ENCODE measurements around the gene SLC17A2. TPM values are rescaled to one million over a fixed set of nuclear protein-coding genes. Genes with fewer than 3 reads are reported as not detected.

Gene SLC17A2
- total and polyA plus RNA-seq, 2 of the 13 experiments (the other 11 are each of a cell fraction or from before 2014, with no cell fraction given) = 11.2 to 32.4 TPM

GRCh38 chr6:25928562-25929324 lies 1.7 kb downstream of the SLC17A2 start (continued):
- TF ChIP-seq THAP11 (CRISPR knock-in tag; IDR thresholded peaks at IDR 0.05) (peak; percentile 75), PITX1 (CRISPR knock-in tag; IDR thresholded peaks at IDR 0.05) (peak; percentile 77; the same call in 1 of the 2 replicates), KLF6 (CRISPR knock-in tag; IDR thresholded peaks at IDR 0.05) (peak; percentile 89; the same call in 1 of the 2 replicates), ZNF362 (CRISPR knock-in tag; IDR thresholded peaks at IDR 0.05; ENCODE audit: borderline replicate concordance) (peak; percentile 58; the same call in 1 of the 2 replicates), KDM4B (CRISPR knock-in tag; IDR thresholded peaks at IDR 0.05) (0 out of 2 replicates have a peak, but pooled peaks have one; percentile 65), PATZ1 (CRISPR knock-in tag; IDR thresholded peaks at IDR 0.05) (peak; percentile 70; the same call in 1 of the 2 replicates), FOXA3 (CRISPR knock-in tag; IDR thresholded peaks at IDR 0.05) (peak; percentile 99), ZSCAN9 (CRISPR knock-in tag; IDR thresholded peaks at IDR 0.05; ENCODE audit: borderline replicate concordance) (peak; percentile 90), KDM6A (CRISPR knock-in tag; IDR thresholded peaks at IDR 0.05; ENCODE audit: low read depth) (peak; percentile 94), ZFP37 (CRISPR knock-in tag; IDR thresholded peaks at IDR 0.05; ENCODE audit: borderline replicate concordance) (0 out of 2 replicates have a peak, but pooled peaks have one; percentile 8), ATF7-NPFF (CRISPR knock-in tag; IDR thresholded peaks at IDR 0.05; ENCODE audit: low read depth) (no peak), ZBTB7B (CRISPR knock-in tag; IDR thresholded peaks at IDR 0.05) (peak; percentile 67; the same call in 1 of the 2 replicates), ZNF432 (CRISPR knock-in tag; IDR thresholded peaks at IDR 0.05; ENCODE audit: borderline replicate concordance) (no peak), EP300 (IDR thresholded peaks at IDR 0.05; ENCODE audit: low read depth in 2 of 2, low read length in 2 of 2) (peak; percentile 81 to 98), EP300 (CRISPR knock-in tag; IDR thresholded peaks at IDR 0.05; ENCODE audit: borderline replicate concordance) (peak; percentile 83), PAXIP1 (CRISPR knock-in tag; conservative IDR thresholded peaks at IDR 0.05) (peak; percentile 98)
- TF ChIP-seq, protein P1, sequence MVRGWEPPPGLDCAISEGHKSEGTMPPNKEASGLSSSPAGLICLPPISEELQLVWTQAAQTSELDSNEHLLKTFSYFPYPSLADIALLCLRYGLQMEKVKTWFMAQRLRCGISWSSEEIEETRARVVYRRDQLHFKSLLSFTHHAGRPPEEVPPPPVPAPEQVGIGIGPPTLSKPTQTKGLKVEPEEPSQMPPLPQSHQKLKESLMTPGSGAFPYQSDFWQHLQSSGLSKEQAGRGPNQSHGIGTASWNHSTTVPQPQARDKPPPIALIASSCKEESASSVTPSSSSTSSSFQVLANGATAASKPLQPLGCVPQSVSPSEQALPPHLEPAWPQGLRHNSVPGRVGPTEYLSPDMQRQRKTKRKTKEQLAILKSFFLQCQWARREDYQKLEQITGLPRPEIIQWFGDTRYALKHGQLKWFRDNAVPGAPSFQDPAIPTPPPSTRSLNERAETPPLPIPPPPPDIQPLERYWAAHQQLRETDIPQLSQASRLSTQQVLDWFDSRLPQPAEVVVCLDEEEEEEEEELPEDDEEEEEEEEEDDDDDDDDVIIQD (CRISPR knock-in tag; IDR thresholded peaks at IDR 0.05; ENCODE audit: low read depth) = peak; percentile 86; the same call in 1 of the 2 replicates
- TF ChIP-seq, protein P2, sequence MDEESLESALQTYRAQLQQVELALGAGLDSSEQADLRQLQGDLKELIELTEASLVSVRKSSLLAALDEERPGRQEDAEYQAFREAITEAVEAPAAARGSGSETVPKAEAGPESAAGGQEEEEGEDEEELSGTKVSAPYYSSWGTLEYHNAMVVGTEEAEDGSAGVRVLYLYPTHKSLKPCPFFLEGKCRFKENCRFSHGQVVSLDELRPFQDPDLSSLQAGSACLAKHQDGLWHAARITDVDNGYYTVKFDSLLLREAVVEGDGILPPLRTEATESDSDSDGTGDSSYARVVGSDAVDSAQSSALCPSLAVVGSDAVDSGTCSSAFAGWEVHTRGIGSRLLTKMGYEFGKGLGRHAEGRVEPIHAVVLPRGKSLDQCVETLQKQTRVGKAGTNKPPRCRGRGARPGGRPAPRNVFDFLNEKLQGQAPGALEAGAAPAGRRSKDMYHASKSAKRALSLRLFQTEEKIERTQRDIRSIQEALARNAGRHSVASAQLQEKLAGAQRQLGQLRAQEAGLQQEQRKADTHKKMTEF (CRISPR knock-in tag; IDR thresholded peaks at IDR 0.05) = peak; percentile 93
